ENCODE data around the gene GET4. TPM values are rescaled to one million over a fixed set of nuclear protein-coding genes. Genes with fewer than 3 reads are reported as not detected.

GET4 gene
- total RNA-seq, 1 experiment from 2014 or later = 96.7 TPM

GRCh38 chr7:915291-916218 lies 39.2 kb downstream of the GET4 start:
- H3K4me1 ChIP-seq (ENCODE audit: insufficient read depth, low read length) = peaks cover 12% of the 10 kb centered on the region
- H3K4me2 ChIP-seq (ENCODE audit: low read length) = no peak overlapping the region
- no peak overlapping the region for H3K27ac ChIP-seq (ENCODE audit: low read length)
- H2AFZ ChIP-seq (ENCODE audit: low read length) = no peak overlapping the region
- TF ChIP-seq EZH2phosphoT487 (IDR thresholded peaks at IDR 0.05; ENCODE audit: borderline replicate concordance, low read length) (no peak), EZH2 (IDR thresholded peaks at IDR 0.05; ENCODE audit: low read length, unreplicated experiment) (no peak), CTCF (conservative IDR thresholded peaks at IDR 0.05; ENCODE audit: low read depth, low read length) (no peak)
- no peak for DNase-seq
- CTCF ChIA-PET = interaction anchor here (0.7 kb wide), 1 partner anchor 242 kb away, joined by 4 read pairs; no protein-coding TSS in a partner anchor
- intact Hi-C loops (cut with micrococcal nuclease) = no loop called here
- H3K36me3 ChIP-seq (ENCODE audit: low read depth, low read length) = no peaks in the 10 kb centered on the region
- H3K9me2 ChIP-seq (replicated peaks; ENCODE audit: low read length) = no peaks in the 10 kb centered on the region
- H3K9ac ChIP-seq (ENCODE audit: low read length) = no peak overlapping the region
- H4K20me1 ChIP-seq (ENCODE audit: low read length) = no peaks in the 10 kb centered on the region
- no peaks in the 10 kb centered on the region for H3K27me3 ChIP-seq (ENCODE audit: low read length)
- H3F3A ChIP-seq (ENCODE audit: low read length, unreplicated experiment) = no peaks in the 10 kb centered on the region
- H3K4me3 ChIP-seq (ENCODE audit: low read length) = no peak overlapping the region
- H3K9me3 ChIP-seq (ENCODE audit: low read length) = no peaks in the 10 kb centered on the region
- POLR2A ChIA-PET (ENCODE audit: unreplicated experiment) = no interaction called here
- no peaks in the 10 kb centered on the region for H3K79me2 ChIP-seq (ENCODE audit: low read length)
- no TSS peak for BruUV-seq (replicated peaks)
- no peak for ATAC-seq

- H3K27me3 ChIP-seq (ENCODE audit: low read length) = no peaks in the 10 kb centered on the region
- ChIA-PET CTCF (no interaction called here), POLR2A (ENCODE audit: unreplicated experiment) (no interaction called here)
- no peaks in the 10 kb centered on the region for H4K20me1 ChIP-seq (ENCODE audit: low read length)
- H3K4me2 ChIP-seq (ENCODE audit: low read length) = no peak overlapping the region
- DNase-seq (no peak), ATAC-seq (no peak)
- H3K9me3 ChIP-seq (ENCODE audit: low read length) = no peaks in the 10 kb centered on the region
- no peak for TF ChIP-seq CTCF (conservative IDR thresholded peaks at IDR 0.05; ENCODE audit: low read depth, low read length)
- TF ChIP-seq EZH2phosphoT487 (IDR thresholded peaks at IDR 0.05; ENCODE audit: borderline replicate concordance, low read length) = no peak
- no peak for TF ChIP-seq EZH2 (IDR thresholded peaks at IDR 0.05; ENCODE audit: low read length, unreplicated experiment)
- peaks cover 12% of the 10 kb centered on the region for H3K4me1 ChIP-seq (ENCODE audit: insufficient read depth, low read length)
- H3K4me3 ChIP-seq (ENCODE audit: low read length) = no peak overlapping the region
- H3F3A ChIP-seq (ENCODE audit: low read length, unreplicated experiment) = no peaks in the 10 kb centered on the region
- intact Hi-C loops (cut with micrococcal nuclease) = no loop called here
- no peaks in the 10 kb centered on the region for H3K79me2 ChIP-seq (ENCODE audit: low read length)
- H3K9ac ChIP-seq (ENCODE audit: low read length) = no peak overlapping the region
- no peak overlapping the region for H2AFZ ChIP-seq (ENCODE audit: low read length)
- no peak overlapping the region for H3K27ac ChIP-seq (ENCODE audit: low read length)
- H3K36me3 ChIP-seq (ENCODE audit: low read depth, low read length) = no peaks in the 10 kb centered on the region
- no TSS peak for BruUV-seq (replicated peaks)
- H3K9me2 ChIP-seq (replicated peaks; ENCODE audit: low read length) = no peaks in the 10 kb centered on the region
Measured at GRCh38 chr7:916291-916941, 40.1 kb downstream of the GET4 start.
